HEK293 (cell line): ENCODE measurements around the gene HOXC5.

Experiments
- HOXD13 ChIP-seq: sonication (generic); formaldehyde crosslinking; IDR thresholded peaks from 2 replicates; pipeline ENCODE4 v1.8.0; 2022; ENCODE audit warnings: missing genetic modification reagents, borderline replicate concordance
- KLF16 ChIP-seq: fragments of 450-650 bp; formaldehyde crosslinking; IDR thresholded peaks from 2 replicates; pipeline ENCODE4 v1.5.1; 2017; ENCODE audit warnings: missing biosample characterization, missing genetic modification characterization
- MEIS1 ChIP-seq: sonication (generic); formaldehyde crosslinking; IDR thresholded peaks from 2 replicates; pipeline ENCODE4 v1.8.1; 2022; ENCODE audit warnings: missing genetic modification reagents, mild to moderate bottlenecking, borderline replicate concordance
- OVOL3 ChIP-seq: fragments of 450-650 bp; formaldehyde crosslinking; IDR thresholded peaks from 2 replicates; pipeline ENCODE4 v1.5.1; 2016; ENCODE audit warnings: missing biosample characterization, missing genetic modification characterization
- PRDM2 ChIP-seq: fragments of 450-650 bp; formaldehyde crosslinking; IDR thresholded peaks from 2 replicates; pipeline ENCODE4 v1.5.1; 2016; ENCODE audit warnings: missing biosample characterization, missing genetic modification characterization, borderline replicate concordance
- SP2 ChIP-seq: fragments of 450-650 bp; formaldehyde crosslinking; IDR thresholded peaks from 2 replicates; pipeline ENCODE4 v1.5.1; 2016; ENCODE audit warnings: missing biosample characterization, missing genetic modification characterization
- YY2 ChIP-seq: fragments of 450-650 bp; formaldehyde crosslinking; IDR thresholded peaks from 2 replicates; pipeline ENCODE4 v1.5.1; 2016; ENCODE audit warnings: missing biosample characterization, missing genetic modification characterization
- ZIC2 ChIP-seq: fragments of 450-650 bp; formaldehyde crosslinking; IDR thresholded peaks from 2 replicates; pipeline ENCODE4 v1.5.1; 2016; ENCODE audit warnings: missing biosample characterization, missing genetic modification characterization
- ZNF112 ChIP-seq: fragments of 450-650 bp; formaldehyde crosslinking; IDR thresholded peaks from 2 replicates; pipeline ENCODE4 v1.5.0; 2017; ENCODE audit warnings: missing biosample characterization, missing genetic modification characterization
- ZNF114 ChIP-seq: fragments of 450-650 bp; formaldehyde crosslinking; IDR thresholded peaks from 2 replicates; pipeline ENCODE4 v1.5.0; 2017; ENCODE audit warnings: missing biosample characterization, missing genetic modification characterization
- ZNF146 ChIP-seq: fragments of 450-650 bp; formaldehyde crosslinking; IDR thresholded peaks from 2 replicates; pipeline ENCODE4 v1.5.1; 2016; ENCODE audit warnings: missing biosample characterization, missing genetic modification characterization
- ZNF148 ChIP-seq: fragments of 450-650 bp; formaldehyde crosslinking; IDR thresholded peaks from 2 replicates; pipeline ENCODE4 v1.5.0; 2017; ENCODE audit warnings: missing biosample characterization, missing genetic modification characterization, borderline replicate concordance
- ZNF174 ChIP-seq: fragments of 450-650 bp; formaldehyde crosslinking; IDR thresholded peaks from 2 replicates; pipeline ENCODE4 v1.5.0; 2017; ENCODE audit warnings: missing biosample characterization, mild to moderate bottlenecking, missing genetic modification characterization
- ZNF175 ChIP-seq: fragments of 450-650 bp; formaldehyde crosslinking; IDR thresholded peaks from 2 replicates; pipeline ENCODE4 v1.5.1; 2016; ENCODE audit warnings: missing biosample characterization, missing genetic modification characterization
- ZNF184 ChIP-seq: fragments of 450-650 bp; IDR thresholded peaks from 2 replicates; pipeline ENCODE4 v1.5.1; 2018; ENCODE audit warnings: missing biosample characterization, mild to moderate bottlenecking, missing genetic modification characterization
- ZNF2 ChIP-seq: fragments of 450-650 bp; formaldehyde crosslinking; IDR thresholded peaks from 2 replicates; pipeline ENCODE4 v1.5.1; 2016; ENCODE audit warnings: missing biosample characterization, missing genetic modification characterization
- ZNF211 ChIP-seq: fragments of 450-650 bp; formaldehyde crosslinking; IDR thresholded peaks from 2 replicates; pipeline ENCODE4 v1.5.1; 2016; ENCODE audit warnings: low read depth, missing biosample characterization, missing genetic modification characterization
- ZNF366 ChIP-seq: fragments of 450-650 bp; formaldehyde crosslinking; conservative IDR thresholded peaks from 2 replicates; pipeline ENCODE4 v1.5.1; 2016; ENCODE audit warnings: missing biosample characterization, missing genetic modification characterization
- ZNF37A ChIP-seq: fragments of 450-650 bp; IDR thresholded peaks from 2 replicates; pipeline ENCODE4 v1.5.1; 2018; ENCODE audit warnings: missing biosample characterization, missing genetic modification characterization
- ZNF48 ChIP-seq: fragments of 450-650 bp; formaldehyde crosslinking; IDR thresholded peaks from 2 replicates; pipeline ENCODE4 v1.5.1; 2016; ENCODE audit warnings: missing biosample characterization, missing genetic modification characterization
- ZNF521 ChIP-seq: fragments of 450-650 bp; formaldehyde crosslinking; IDR thresholded peaks from 2 replicates; pipeline ENCODE4 v1.5.1; 2017; ENCODE audit warnings: missing biosample characterization, mild to moderate bottlenecking, missing genetic modification characterization
- ZNF529 ChIP-seq: fragments of 450-650 bp; formaldehyde crosslinking; IDR thresholded peaks from 2 replicates; pipeline ENCODE4 v1.5.1; 2017; ENCODE audit warnings: missing genetic modification characterization, missing biosample characterization; ENCODE audit not compliant: insufficient replicate concordance
- ZNF555 ChIP-seq: fragments of 450-650 bp; formaldehyde crosslinking; conservative IDR thresholded peaks from 2 replicates; pipeline ENCODE4 v1.5.1; 2017; ENCODE audit warnings: missing biosample characterization, mild to moderate bottlenecking, missing genetic modification characterization, inconsistent platforms
- ZNF596 ChIP-seq: fragments of 450-650 bp; IDR thresholded peaks from 2 replicates; pipeline ENCODE4 v1.5.0; 2018; ENCODE audit warnings: missing biosample characterization, mild to moderate bottlenecking, missing genetic modification characterization, moderate library complexity
- ZNF639 ChIP-seq: fragments of 450-650 bp; formaldehyde crosslinking; IDR thresholded peaks from 2 replicates; pipeline ENCODE4 v1.5.1; 2016; ENCODE audit warnings: missing biosample characterization, missing genetic modification characterization
- ZNF658 ChIP-seq: fragments of 450-650 bp; formaldehyde crosslinking; IDR thresholded peaks from 2 replicates; pipeline ENCODE4; 2016; ENCODE audit warnings: missing biosample characterization, missing genetic modification characterization
- ZNF785 ChIP-seq: fragments of 450-650 bp; formaldehyde crosslinking; IDR thresholded peaks from 2 replicates; pipeline ENCODE4 v1.5.1; 2016; ENCODE audit warnings: missing biosample characterization, missing genetic modification characterization
- TF ChIP-seq, protein P1 (sequence below): sonication (generic); formaldehyde crosslinking; IDR thresholded peaks from 2 replicates; pipeline ENCODE4 v1.8.1; 2022; ENCODE audit warnings: mild to moderate bottlenecking, moderate library complexity, missing genetic modification reagents
- TF ChIP-seq, protein P2 (sequence below): fragments of 450-650 bp; IDR thresholded peaks from 2 replicates; pipeline ENCODE4 v1.5.1; 2018; ENCODE audit warnings: missing biosample characterization, mild to moderate bottlenecking, missing genetic modification characterization

The HOXC5 gene

GRCh38 chr12:53984901-53985691 lies 47.8 kb upstream of the HOXC5 start, which contains the start of gene HOXC10 (continued):
- TF ChIP-seq OVOL3 (tag by site-specific recombination) (no peak), KLF16 (no peak; the same call in 1 of the 2 replicates), ZNF37A (tag by site-specific recombination) (no peak), ZNF48 (tag by site-specific recombination) (no peak), PRDM2 (tag by site-specific recombination) (no peak), ZNF658 (tag by site-specific recombination) (no peak), ZNF175 (no peak), ZNF112 (no peak), ZNF174 (tag by site-specific recombination) (no peak), ZNF148 (tag by site-specific recombination) (no peak), ZNF785 (no peak), MEIS1 (CRISPR knock-in tag) (no peak), SP2 (peak; percentile 63), ZNF555 (tag by site-specific recombination) (no peak), ZIC2 (tag by site-specific recombination) (no peak), ZNF521 (tag by site-specific recombination) (no peak), ZNF529 (no peak), ZNF211 (tag by site-specific recombination) (no peak), ZNF146 (tag by site-specific recombination) (no peak), ZNF2 (tag by site-specific recombination) (no peak), HOXD13 (CRISPR knock-in tag) (no peak), ZNF366 (tag by site-specific recombination) (0 out of 2 replicates have a peak, but pooled peaks have one; percentile 14), ZNF639 (tag by site-specific recombination) (no peak; the same call in 1 of the 2 replicates), ZNF596 (no peak), ZNF114 (tag by site-specific recombination) (no peak), YY2 (no peak), ZNF184 (tag by site-specific recombination) (no peak)
- TF ChIP-seq, protein P1, sequence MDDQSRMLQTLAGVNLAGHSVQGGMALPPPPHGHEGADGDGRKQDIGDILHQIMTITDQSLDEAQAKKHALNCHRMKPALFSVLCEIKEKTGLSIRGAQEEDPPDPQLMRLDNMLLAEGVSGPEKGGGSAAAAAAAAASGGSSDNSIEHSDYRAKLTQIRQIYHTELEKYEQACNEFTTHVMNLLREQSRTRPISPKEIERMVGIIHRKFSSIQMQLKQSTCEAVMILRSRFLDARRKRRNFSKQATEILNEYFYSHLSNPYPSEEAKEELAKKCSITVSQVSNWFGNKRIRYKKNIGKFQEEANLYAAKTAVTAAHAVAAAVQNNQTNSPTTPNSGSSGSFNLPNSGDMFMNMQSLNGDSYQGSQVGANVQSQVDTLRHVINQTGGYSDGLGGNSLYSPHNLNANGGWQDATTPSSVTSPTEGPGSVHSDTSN (CRISPR knock-in tag) = no peak
- TF ChIP-seq, protein P2, sequence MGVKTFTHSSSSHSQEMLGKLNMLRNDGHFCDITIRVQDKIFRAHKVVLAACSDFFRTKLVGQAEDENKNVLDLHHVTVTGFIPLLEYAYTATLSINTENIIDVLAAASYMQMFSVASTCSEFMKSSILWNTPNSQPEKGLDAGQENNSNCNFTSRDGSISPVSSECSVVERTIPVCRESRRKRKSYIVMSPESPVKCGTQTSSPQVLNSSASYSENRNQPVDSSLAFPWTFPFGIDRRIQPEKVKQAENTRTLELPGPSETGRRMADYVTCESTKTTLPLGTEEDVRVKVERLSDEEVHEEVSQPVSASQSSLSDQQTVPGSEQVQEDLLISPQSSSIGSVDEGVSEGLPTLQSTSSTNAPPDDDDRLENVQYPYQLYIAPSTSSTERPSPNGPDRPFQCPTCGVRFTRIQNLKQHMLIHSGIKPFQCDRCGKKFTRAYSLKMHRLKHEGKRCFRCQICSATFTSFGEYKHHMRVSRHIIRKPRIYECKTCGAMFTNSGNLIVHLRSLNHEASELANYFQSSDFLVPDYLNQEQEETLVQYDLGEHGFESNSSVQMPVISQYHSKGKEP (tag by site-specific recombination) = no peak
